Stromal cell of bone marrow (primary cell): ENCODE results near the gene PDE6G.

Experiments
- DNase-seq: peaks from one replicate; pipeline ENCODE4 v3.0.0-alpha.2; 2012; ENCODE audit warnings: low read depth

Gene PDE6G

DNA sequence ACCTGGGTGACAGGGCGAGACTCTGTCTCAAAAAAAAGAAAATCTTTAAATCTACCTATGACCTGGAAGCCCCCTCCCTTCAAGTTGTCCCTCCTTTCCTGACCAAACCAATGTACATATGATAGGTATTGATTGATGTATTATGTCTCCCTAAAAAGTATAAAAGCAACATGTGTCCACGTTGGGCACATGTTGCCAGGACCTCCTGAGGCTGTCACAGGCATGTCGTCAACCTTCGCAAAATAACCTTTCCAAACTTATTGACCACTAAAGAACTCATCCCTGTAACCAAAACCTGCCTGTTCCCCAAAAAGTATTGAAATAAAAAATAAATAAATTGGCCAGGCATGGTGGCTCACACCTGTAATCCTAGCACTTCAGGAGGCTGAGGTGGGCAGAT lies 5.7 kb upstream of the PDE6G start:
- no peak for DNase-seq

DNA sequence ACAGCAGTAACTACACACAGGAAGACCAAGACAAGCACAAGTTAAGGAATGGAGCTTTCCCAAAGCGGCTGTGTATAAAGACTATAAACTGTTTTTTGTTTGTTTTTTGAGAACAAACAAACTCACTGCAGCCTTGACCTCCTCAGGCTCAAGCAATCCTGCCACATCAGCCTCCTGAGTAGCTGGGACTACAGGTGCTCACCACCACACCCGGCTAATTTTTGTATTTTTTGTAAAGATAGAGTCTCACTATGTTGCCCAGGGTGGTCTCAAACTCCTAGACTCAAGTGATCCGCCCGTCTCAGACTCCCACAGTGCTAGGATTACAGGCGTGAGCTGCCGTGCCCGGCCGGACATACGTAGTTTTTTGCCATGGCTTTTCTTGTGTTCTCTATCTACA lies 4.1 kb upstream of the PDE6G start:
- no peak for DNase-seq

DNA sequence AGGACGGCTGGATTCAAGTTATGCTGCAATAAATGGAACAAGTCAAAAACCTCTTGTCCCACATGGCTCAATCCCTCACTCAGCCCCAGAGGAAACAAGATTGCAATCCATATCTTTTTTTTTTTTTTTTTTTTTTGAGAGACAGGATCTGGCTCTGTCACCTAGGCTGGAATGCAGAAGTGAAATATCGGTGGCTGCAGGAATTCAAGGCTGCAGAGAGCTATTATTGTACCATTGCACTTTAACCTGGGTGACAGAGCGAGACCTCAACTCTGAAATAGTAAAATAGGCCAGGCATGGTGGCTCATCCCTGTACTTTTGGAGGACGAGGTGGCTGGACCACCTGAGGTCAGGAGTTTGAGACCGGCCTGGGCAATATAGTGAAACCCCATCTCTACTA lies 2.7 kb upstream of the PDE6G start:
- no peak for DNase-seq

DNA sequence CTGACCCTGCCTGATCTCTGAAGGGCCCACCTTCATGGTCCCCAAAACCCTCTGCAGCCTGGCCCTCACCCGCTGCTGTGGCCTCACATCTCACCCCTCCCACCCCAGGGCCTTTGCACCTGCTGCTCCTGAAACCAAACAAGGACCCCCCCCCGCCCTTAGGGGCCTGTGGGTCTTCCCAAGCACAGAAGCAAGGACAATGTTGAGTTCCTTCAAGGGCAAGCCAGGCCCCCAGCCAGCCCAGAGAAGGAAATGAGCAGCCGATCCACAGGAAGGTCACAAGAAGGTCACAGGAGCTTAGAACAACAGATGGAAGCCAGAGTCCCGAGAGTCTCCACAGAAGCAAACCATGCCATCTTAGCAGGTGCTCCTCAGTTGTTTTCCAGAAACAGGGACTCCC lies 493 bp upstream of the PDE6G start:
- no peak for DNase-seq

DNA sequence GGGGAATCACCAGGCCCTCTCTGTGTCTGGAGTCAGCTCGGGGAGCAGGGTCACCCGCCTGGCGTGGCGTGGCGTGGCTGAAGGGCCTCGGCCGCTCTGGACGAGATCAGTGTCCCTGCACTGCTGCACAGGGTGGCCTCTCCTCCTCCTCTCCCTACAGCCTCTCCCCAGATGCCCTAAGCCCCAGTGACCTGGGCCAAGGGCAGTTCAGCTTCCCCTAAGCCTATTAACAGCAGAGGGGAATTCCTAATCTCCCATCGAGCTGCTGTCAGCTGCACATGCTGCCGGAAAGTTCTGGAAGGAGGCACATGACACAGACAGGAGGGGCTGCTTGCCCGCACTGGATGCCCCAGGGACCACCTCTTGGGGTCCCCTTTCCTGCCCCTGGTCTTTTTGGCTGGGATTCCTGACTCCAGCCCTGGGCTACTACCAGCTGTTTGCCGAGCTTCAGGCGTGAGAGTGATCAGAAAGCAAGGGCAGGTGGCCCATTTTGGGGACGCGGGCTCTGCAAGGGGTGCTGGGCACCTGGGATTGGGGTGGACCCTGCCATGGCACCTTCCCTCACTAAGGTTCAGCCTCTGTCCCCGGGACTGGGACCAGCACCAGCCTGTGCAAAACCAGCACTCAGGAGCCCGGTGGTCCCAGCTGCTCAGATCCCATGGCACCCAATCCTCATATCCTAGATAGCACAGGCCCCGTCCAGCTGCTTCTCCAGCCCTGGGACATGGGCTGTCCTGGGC lies 794 bp downstream of the PDE6G start:
- DNase-seq: no peak

DNA sequence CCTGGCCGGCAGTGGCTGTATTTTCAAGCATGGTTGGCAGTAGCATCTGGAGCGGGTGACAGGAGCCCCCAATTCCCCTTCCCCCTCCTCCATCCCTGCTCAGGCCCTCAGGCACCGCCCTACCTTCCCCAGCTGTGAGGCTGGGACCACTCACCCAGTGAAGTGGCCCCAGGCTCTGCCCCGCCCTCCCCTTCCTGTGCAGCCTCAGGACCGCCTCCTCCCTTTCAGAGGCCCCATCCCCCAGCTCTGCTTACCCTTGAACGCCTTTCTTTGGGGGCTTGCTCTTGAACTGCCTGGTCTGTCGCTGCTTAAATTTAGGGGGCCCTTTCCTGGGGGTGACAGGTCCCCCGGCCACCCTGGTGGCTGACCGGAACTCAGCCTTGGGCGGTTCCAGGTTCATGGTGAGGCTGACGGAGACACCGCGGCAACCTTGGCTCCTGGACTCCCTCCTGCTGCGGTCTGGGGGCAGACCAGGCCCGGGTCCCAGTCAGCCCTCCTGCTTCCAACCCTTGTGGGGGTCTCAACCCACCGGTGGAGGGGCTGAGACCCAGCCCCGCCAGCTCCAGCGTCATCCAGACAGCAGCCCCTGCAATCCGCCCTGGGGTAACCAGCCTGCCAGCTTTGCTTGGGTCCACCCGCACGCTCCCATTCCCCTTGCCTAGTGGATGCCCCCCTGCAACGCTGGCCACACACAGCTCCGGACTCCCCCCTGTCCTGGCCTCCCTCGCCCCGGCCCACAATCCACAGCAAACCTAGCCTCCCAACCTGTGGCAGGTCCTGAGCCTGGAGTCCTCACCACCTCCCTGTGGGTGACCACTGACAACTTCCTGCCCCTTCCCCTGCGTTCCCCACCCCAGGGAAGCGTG lies 3.2 kb downstream of the PDE6G start:
- no peak for DNase-seq

DNA sequence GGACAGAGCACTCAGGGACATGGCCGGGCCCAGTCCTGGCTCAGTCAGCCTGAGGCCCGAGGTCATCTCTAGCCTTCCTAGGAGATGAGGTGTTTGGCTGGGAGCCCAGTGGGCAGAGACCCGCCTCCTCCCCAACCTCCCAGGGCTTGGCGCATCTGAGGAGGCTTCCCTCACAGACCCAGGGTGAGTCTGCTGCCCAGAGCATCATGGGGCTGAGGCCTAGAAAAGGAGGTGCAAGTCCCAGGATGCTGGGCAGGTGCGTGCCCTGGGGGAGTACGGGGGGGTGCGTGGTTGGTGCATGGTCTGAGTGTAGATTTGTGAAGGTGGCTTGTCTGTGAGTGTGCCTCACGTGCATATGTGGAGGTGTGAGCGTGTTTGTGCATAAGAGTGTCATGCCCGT lies 4.7 kb downstream of the PDE6G start:
- peak; percentile 62 for DNase-seq

DNA sequence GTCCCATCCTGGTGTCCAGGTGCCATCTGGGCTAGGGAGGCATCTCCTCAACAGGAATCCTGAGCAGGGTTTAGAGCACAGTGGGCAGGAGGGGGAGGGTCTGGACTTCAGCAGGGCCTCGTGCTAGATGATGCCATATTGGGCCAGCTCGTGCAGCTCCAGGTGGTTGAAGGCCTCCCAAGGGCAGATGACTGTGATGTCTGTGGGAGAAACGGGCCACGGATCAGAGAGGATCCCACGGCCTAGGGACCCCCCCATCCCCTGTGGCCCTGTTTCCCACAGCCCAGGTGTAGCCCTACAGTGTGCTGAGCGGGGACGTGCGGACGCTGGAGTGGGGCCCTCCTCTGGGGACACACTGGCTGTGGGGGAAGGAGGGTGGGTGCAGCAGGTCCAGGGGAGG lies 5.4 kb downstream of the PDE6G start:
- no peak for DNase-seq

DNA sequence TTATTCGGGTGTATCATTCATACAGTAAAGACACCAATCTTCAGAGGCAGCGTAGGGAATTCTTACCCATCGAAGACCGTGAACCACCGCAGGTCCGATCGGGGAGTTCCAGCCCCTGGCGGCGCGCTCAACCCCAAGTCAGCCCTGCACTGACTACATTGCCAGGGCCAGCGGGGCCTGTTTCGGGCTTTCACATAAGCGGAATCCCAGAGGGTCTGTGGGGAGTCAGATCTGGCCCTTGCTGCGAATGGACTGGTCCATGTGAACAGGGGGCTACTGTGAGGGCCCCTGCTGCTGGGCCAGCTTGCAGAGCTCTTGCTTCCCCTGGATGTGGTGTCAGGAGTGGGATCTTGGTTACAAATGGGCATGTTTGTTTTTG lies 7.6 kb downstream of the PDE6G start:
- DNase-seq: no peak

DNA sequence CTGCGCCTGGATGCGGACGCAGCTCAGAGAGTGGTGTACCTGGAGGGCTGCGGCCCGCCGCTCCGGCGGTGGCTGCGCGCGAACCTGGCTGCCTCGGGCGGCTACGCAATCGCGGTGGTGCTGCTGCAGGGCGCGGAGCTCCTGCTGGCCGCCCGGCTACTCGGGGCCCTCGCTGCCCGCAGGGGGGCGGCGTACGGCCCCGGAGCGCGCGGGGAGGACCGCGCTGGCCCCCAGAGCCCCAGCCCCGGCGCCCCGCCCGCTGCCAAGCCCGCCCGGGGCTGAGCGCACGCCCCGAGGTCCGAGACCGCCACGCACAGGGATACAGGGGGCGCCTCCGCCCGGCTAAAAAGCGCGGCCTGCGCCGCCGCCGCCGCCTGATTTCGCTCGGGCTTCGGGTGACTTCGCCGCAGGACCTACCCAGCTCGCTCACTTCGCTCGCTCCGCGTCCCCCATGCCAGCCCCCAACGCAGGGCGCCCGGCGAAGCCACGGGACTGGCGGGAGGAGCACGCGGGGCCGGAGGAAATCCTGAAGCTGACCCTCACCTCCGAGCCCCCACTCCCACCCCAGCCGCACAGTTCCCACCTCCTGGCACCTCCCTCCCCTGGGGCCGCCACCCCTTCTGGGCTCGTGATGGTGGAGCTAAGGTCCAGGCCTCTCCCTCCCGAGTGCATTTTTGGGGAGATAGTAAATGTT lies 8.2 kb downstream of the PDE6G start:
- DNase-seq: no peak

DNA sequence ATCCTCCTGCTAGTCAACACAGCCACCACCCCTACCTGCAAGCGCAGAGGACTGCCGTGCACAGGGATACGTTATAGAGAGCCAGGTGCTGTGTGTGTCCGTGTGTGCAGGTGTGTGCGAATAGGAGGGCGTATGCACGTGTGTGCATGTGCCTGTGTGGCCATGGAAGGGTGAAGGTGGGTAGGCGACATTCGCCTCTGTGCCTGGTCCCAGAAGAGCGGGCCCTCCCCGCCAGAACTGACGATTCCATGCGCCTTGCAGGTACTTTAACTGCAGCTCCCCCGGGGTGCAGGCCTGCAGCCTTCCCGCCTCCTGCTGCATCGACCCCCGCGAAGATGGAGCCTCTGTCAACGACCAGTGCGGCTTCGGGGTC lies 8.7 kb downstream of the PDE6G start:
- no peak for DNase-seq

DNA sequence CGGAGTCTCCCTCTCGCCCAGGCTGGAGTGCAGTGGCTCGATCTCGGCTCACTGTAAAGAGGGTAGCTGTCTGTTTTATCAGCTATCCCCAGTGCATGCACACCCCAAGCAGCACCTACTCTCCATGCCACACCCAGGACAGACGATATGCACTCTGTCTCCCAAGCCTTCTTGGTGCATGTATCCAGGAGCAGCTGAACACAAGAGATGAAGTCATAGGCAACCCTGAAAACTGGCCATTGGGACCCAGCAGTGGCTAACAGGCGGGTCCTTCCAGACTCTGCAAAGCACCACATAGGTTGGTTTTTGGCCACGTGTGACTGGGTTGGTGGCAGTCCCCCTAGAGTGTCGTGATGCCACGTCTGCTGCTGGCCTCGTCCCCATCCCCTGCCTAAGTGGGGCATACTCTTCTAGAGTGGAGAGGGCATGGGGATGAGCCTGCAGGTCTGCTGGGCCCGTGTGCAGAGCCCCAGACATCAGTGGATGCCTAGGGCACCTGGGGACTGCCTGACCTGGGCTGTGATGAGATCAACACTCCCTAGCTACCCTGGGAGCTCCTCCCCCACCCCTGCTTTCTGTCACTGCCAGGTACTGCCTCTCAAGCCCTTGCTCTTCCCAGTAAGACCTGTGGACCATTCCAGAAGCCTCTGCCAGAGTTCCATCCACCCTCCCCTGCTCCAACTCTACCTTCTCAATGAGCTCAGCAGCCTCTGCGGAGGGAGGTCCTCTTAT lies 9.3 kb downstream of the PDE6G start:
- no peak for DNase-seq

DNA sequence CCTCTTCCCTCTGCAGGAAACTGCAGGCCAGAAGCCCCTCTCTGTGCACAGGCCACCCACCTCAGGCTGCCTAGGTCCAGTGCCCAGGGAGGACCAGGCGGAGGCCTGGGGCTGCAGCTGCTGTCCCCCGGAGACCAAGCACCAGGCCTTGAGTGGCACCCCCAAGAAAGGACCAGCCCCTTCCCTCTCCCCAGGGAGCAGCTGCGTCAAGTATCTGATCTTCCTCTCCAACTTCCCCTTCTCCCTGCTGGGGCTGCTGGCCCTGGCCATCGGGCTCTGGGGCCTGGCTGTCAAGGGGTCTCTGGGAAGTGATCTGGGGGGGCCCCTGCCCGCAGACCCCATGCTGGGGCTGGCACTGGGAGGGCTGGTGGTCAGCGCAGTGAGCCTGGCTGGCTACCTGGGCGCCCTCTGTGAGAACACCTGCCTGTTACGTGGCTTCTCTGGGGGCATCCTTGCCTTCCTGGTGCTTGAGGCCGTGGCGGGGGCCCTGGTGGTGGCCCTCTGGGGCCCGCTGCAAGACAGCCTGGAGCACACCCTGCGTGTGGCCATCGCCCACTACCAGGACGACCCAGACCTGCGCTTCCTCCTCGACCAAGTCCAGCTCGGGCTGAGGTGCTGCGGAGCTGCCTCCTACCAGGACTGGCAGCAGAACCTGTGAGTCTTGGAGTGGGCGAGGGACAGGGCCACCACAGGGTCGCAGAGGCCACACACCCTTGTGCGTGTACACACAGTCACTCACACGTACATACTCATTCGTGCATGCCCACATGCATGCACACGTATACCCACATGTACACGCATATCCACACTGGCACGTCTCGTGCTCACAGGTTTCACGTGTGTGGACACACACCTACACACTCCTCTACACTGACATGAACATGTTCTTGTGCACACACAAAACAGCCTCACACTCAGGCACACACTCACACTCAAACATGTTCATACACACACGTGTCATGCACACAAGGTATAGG lies 11.1 kb downstream of the PDE6G start:
- no peak for DNase-seq

DNA sequence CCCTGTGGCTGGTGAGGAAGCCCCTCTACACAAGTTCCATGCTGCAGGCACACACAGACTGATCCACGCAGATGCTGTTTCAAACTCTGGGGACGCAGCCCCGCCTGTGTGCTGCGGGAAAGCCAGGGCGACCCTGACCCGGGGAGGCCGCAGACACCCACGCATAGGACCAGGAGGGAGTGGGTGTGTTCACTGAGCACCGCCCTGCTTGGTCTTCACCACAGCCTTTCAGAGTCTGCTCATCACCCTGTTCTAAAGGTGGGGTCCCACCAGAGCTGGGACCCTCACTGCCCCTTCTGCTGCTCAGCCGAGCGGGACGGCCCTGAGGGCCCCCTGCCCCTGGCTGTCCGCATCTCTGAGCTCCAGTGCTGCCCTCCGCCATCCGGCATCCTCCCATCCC lies 11.8 kb downstream of the PDE6G start:
- DNase-seq: no peak

DNA sequence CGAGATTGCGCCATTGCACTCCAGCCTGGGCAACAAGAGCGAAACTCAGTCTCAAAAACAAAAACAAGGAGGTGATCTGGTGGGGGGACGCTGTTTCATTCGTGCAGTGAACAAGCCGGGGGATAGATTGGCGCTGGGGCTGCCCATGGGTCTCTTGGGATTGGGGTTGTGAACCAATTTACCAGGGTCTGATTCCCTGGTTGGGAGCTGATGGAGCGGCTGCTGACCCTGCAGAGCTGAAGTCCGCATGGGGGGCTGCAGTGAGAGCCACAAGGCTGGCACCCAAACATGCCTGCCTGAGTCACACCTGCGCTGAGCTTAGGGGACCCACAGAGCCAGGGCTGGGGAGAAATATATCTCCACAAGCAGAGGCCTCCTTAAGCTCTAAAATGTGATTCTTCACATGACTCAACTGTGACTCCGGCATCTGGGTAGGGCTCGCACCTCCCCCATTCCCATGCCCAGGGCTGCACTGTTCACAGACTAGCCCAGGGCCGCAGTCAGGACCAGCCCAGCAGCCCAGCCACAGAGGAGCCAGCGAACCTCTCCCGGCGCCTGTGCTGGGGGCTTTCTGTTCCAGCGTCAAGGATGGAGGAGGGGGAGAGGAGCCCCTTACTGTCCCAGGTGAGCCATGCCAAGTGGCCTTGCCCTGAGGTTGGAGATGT lies 14.4 kb downstream of the PDE6G start:
- DNase-seq: peak; percentile 30

DNA sequence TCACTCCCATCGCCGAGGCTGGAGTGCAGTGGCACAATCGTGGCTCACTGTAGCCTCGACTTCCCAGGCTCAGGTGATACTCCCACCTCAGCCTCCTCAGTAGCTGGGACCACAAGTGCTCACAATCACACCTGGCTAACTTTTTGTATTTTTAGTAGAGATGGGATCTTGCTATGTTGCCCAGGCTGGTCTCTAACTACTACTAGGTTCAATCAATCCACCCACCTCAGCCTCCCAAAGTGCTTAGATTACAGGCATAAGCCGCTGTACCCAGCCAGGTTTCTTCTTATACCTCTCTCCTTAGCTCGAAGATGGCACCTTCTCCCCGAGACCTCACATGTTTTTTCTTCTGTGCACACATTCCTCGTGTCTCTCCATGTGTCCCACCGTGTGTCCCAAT lies 16.3 kb downstream of the PDE6G start:
- no peak for DNase-seq

DNA sequence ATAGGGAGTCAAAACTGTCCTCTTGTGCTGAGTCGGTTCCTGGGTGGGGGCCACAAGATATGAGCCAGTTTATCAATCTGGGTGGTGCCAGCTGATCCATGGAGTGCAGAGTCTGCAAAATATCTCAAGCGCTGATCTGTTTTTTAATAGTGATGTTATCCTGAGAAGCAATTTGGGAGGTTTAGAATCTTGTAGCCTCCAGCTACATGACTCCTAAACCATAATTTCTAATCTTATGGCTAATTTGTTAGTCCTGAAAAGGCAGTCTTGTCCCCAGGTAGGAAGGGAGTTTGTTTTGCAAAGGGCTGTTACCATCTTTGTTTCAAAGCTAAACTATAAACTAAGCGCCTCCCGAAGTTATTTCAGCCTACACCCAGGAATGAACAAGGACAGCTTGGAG lies 17.7 kb downstream of the PDE6G start:
- DNase-seq: no peak

DNA sequence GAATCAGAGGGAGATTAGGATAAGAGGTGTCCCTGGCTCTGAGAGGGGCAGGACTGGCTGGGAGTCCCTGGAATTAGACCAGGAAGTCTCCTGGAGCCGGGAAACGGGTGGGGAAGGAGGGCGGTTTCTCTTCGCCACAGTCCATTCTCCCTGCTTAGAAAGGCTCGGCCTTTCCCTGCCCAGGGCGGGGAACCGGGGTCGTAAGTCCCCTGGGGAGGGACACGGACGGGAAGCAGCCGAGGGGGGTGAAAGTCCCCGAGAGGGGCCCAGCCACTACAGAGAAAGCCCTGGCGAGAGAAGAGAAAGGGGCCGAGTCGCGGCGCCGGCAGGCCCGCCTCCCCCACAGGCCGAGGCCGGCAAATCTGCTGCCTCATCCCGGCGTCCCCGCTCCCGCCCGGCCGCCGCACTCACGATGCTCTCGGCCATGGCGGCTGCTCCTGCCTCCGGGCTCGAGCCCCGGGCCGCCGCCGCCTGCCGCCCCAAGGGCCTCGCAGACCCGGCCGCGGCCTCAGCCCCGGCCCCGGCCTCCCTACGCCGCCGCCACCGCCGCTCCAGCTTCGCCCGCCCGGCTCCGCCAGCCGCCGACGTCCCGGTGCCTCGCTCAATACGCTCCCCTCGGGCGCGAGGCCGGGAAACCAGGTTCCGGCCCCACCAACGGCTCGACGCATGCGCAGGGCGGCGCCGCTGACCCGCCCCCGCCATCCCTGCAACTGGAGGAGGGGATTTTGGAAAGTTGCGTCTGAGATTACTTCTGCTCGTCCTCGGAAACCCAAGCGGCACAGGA lies 19.6 kb downstream of the PDE6G start, which contains the start of the genes NPLOC4 and TSPAN10:
NPLOC4 (minus strand) TSS at position 608 of the 784 bp plus-strand sequence; CDS start at position 426, 182 bp downstream.
TSPAN10 (plus strand) TSS at position 692 of the 784 bp plus-strand sequence. CDS start 5,217 bp downstream, outside the sequence.
- DNase-seq: peak; percentile 64

DNA sequence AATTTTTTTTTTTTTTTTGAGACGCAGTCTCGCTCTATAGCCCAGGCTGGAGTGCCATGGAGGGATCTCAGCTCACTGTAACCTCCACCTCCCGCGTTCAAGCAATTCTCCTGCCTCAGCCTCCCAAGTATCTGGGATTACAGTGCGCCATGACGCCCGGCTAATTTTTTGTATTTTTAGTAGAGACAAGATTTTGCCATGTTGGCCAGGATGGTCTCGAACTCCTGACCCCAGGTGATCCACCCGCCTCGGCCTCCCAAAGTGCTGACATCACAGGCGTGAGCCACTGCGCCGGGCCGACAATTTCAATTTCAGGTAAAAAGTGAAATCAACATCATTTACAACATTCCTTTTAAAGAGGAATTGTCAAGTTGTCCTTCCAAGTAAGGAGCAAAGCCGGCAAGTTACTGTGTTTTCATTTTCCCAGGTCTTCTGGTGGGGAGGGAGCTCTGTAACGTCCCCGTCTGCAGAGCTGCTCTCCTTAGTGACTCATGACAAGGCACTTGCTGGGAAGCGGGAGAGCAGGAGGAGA lies 20.3 kb downstream of the PDE6G start:
- peak; percentile 28 for DNase-seq
